Measurements from ENCODE around the gene ERBB2. TPM values are rescaled to one million over a fixed set of nuclear protein-coding genes. Genes with fewer than 3 reads are reported as not detected.

The ERBB2 gene
- total and polyA plus RNA-seq, 9 of the 15 experiments (the other 6 are each of a cell fraction or from before 2014, with no cell fraction given), result 0.74 to 5.6 (median 3.3) TPM

- TF ChIP-seq, protein P1, sequence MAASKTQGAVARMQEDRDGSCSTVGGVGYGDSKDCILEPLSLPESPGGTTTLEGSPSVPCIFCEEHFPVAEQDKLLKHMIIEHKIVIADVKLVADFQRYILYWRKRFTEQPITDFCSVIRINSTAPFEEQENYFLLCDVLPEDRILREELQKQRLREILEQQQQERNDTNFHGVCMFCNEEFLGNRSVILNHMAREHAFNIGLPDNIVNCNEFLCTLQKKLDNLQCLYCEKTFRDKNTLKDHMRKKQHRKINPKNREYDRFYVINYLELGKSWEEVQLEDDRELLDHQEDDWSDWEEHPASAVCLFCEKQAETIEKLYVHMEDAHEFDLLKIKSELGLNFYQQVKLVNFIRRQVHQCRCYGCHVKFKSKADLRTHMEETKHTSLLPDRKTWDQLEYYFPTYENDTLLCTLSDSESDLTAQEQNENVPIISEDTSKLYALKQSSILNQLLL (CRISPR knock-in tag; IDR thresholded peaks at IDR 0.05; ENCODE audit: borderline replicate concordance), result no peak
- TF ChIP-seq ZC3H4 (CRISPR knock-in tag; IDR thresholded peaks at IDR 0.05; ENCODE audit: borderline replicate concordance) (no peak), ESRRA (IDR thresholded peaks at IDR 0.05; ENCODE audit: borderline replicate concordance, low read depth) (0 out of 2 replicates have a peak, but pooled peaks have one; percentile 17), CBX1 (IDR thresholded peaks at IDR 0.05; ENCODE audit: low read depth) (peak; percentile 84; the same call in 1 of the 2 replicates), HDAC1 (IDR thresholded peaks at IDR 0.05) (peak in 1 of 2 experiments; percentile 53; a peak in 1 of 4 replicates), CCNT2 (IDR thresholded peaks at IDR 0.05; ENCODE audit: borderline replicate concordance, extremely low read depth, insufficient read length, low read depth, low read length) (no peak), MNT (conservative IDR thresholded peaks at IDR 0.05) (no peak), RBM25 (IDR thresholded peaks at IDR 0.05; ENCODE audit: low read depth, low read length, severe bottlenecking) (peak; percentile 93), SAFB2 (IDR thresholded peaks at IDR 0.05; ENCODE audit: borderline replicate concordance, low read depth, low read length, severe bottlenecking) (no peak), SPI1 (IDR thresholded peaks at IDR 0.05; ENCODE audit: borderline replicate concordance, low read depth, low read length) (peak; percentile 9; the same call in 1 of the 2 replicates), MTF1 (CRISPR knock-in tag; IDR thresholded peaks at IDR 0.05; ENCODE audit: borderline replicate concordance) (no peak), MED1 (CRISPR knock-in tag; IDR thresholded peaks at IDR 0.05; ENCODE audit: borderline replicate concordance) (no peak), ZZZ3 (IDR thresholded peaks at IDR 0.05) (no peak), ZNF41 (CRISPR knock-in tag; conservative IDR thresholded peaks at IDR 0.05) (no peak), RCOR1 (IDR thresholded peaks at IDR 0.05; ENCODE audit: borderline replicate concordance in 1 of 2, low read depth in 2 of 2, low read length in 2 of 2) (peak; percentile 45 to 88; a peak in 2 of 4 replicates), ZBTB7A (IDR thresholded peaks at IDR 0.05; ENCODE audit: borderline replicate concordance, control insufficient read depth, low read depth, low read length) (peak; percentile 30; the same call in 1 of the 2 replicates), STAT5A (IDR thresholded peaks at IDR 0.05; ENCODE audit: borderline replicate concordance, low read length) (no peak), HDAC2 (IDR thresholded peaks at IDR 0.05) (peak; percentile 88), MECOM (CRISPR knock-in tag; IDR thresholded peaks at IDR 0.05) (no peak)
- TF ChIP-seq, protein P2, sequence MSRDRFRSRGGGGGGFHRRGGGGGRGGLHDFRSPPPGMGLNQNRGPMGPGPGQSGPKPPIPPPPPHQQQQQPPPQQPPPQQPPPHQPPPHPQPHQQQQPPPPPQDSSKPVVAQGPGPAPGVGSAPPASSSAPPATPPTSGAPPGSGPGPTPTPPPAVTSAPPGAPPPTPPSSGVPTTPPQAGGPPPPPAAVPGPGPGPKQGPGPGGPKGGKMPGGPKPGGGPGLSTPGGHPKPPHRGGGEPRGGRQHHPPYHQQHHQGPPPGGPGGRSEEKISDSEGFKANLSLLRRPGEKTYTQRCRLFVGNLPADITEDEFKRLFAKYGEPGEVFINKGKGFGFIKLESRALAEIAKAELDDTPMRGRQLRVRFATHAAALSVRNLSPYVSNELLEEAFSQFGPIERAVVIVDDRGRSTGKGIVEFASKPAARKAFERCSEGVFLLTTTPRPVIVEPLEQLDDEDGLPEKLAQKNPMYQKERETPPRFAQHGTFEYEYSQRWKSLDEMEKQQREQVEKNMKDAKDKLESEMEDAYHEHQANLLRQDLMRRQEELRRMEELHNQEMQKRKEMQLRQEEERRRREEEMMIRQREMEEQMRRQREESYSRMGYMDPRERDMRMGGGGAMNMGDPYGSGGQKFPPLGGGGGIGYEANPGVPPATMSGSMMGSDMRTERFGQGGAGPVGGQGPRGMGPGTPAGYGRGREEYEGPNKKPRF (IDR thresholded peaks at IDR 0.05; ENCODE audit: low read depth, low read length), result no peak
- TF ChIP-seq, protein P3, sequence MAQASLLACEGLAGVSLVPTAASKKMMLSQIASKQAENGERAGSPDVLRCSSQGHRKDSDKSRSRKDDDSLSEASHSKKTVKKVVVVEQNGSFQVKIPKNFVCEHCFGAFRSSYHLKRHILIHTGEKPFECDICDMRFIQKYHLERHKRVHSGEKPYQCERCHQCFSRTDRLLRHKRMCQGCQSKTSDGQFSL (CRISPR knock-in tag; IDR thresholded peaks at IDR 0.05), result no peak
- TF ChIP-seq, protein P3 (tag; IDR thresholded peaks at IDR 0.05), result no peak
Measured at GRCh38 chr17:39676198-39676819, 23.6 kb upstream of the ERBB2 start (continued).
